NCI-H345 (cell line): ENCODE results near the gene GFPT2.
A peak's percentile ranks its signal among the peaks of the same experiment; 100 is the strongest.

ENCODE experiments used
- DNase-seq: peaks from one replicate; lab custom pipeline; 2025; lab: John Stamatoyannopoulos, UW

GFPT2 gene

GRCh38 chr5:180350711-180351465 lies 2.2 kb downstream of the GFPT2 start:
- DNase-seq: no peak

GRCh38 chr5:180350296-180350695 lies 2.8 kb downstream of the GFPT2 start:
- no peak for DNase-seq

- DNase-seq: no peak
These were observed 3.7 kb downstream of the GFPT2 start for GRCh38 chr5:180349391-180349790.

GRCh38 chr5:180348336-180348735 lies 4.8 kb downstream of the GFPT2 start:
- DNase-seq: no peak

- no peak for DNase-seq
These were observed 5.4 kb downstream of the GFPT2 start for GRCh38 chr5:180347702-180348101.

GRCh38 chr5:180346358-180346757 lies 6.8 kb downstream of the GFPT2 start:
- no peak for DNase-seq

- no peak for DNase-seq
These were observed 7.4 kb downstream of the GFPT2 start for GRCh38 chr5:180345781-180346180.

GRCh38 chr5:180345186-180345585 lies 8.0 kb downstream of the GFPT2 start:
- no peak for DNase-seq

GRCh38 chr5:180344696-180344999 lies 8.5 kb downstream of the GFPT2 start:
- no peak for DNase-seq

- DNase-seq: no peak
These were observed 9.1 kb downstream of the GFPT2 start for GRCh38 chr5:180343831-180344695.

- peak; percentile 27 for DNase-seq
These were observed 9.9 kb downstream of the GFPT2 start for GRCh38 chr5:180343110-180343830.

- DNase-seq: no peak
These were observed 11.5 kb downstream of the GFPT2 start for GRCh38 chr5:180341595-180341994.

- DNase-seq: no peak
These were observed 12.3 kb downstream of the GFPT2 start for GRCh38 chr5:180340856-180341255.

- DNase-seq: no peak
These were observed 13.5 kb downstream of the GFPT2 start for GRCh38 chr5:180339583-180340183.

- DNase-seq: no peak
These were observed 15.0 kb downstream of the GFPT2 start for GRCh38 chr5:180338001-180338707.

- no peak for DNase-seq
These were observed 16.7 kb downstream of the GFPT2 start for GRCh38 chr5:180336234-180337020.

GRCh38 chr5:180335614-180336233 lies 17.4 kb downstream of the GFPT2 start:
- no peak for DNase-seq

GRCh38 chr5:180334751-180335613 lies 18.2 kb downstream of the GFPT2 start:
- DNase-seq: no peak

- DNase-seq: no peak
These were observed 19.0 kb downstream of the GFPT2 start for GRCh38 chr5:180334176-180334575.
